Fibroblast of mammary gland (primary cell): Measurements from ENCODE around the gene KRTAP9-4.
"Not testable (repeated sequence)": the region's sequence is repeated elsewhere in the genome, so short reads cannot be mapped to it uniquely, and the experiment has no call there.

Experiments used
- DNase-seq: peaks from one replicate; pipeline ENCODE4 v3.0.0-alpha.2; 2010; ENCODE audit warnings: low read depth
- H3K4me3 ChIP-seq: 2 replicates; pipeline ENCODE4 v1.5.1; 2011; ENCODE audit warnings: low read depth, mild to moderate bottlenecking, low read length, moderate library complexity; ENCODE audit not compliant: control insufficient read depth
- CTCF ChIP-seq: conservative IDR thresholded peaks from 2 replicates; pipeline ENCODE4 v1.5.1; 2011; ENCODE audit warnings: low read depth, low read length, inconsistent platforms; ENCODE audit not compliant: control insufficient read depth, insufficient read depth

Gene KRTAP9-4

GRCh38 chr17:41258406-41258805, 8.9 kb downstream of the KRTAP9-4 start:
- H3K4me3 ChIP-seq = no peak overlapping the region
- peak; percentile 7 for DNase-seq
- no peak for TF ChIP-seq CTCF

- TF ChIP-seq CTCF = no peak
- DNase-seq = no peak
- H3K4me3 ChIP-seq = no peak overlapping the region
Measured at GRCh38 chr17:41263212-41263611, 13.7 kb downstream of the KRTAP9-4 start.

DNA sequence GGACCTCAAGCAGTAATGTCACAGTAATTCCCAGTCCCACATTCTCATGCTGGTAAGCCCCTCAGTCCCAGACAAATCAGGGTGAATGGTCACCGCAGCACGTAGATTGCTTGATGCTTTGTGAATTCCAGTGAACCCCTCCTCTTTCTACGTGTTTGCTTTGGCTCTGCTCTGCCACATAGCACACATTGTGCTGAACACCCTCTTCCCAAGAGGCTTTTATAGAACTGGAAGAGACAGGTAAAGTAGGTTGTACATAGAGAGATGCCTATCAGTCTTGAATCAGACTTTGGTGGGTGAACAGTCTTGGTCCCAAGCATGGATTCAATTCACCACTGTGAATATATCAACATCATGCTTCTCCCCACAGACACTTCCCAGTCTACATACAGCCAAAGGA, 15.1 kb downstream of the KRTAP9-4 start:
- no peak for TF ChIP-seq CTCF
- no peak overlapping the region for H3K4me3 ChIP-seq
- no peak for DNase-seq

GRCh38 chr17:41265078-41265477, 15.6 kb downstream of the KRTAP9-4 start, which contains the start of gene KRTAP9-6:
Gene KRTAP9-6, plus strand, starts transcription at chr17:41265378. Its CDS starts 0 bp downstream, at chr17:41265378.
- TF ChIP-seq CTCF = no peak
- no peak for DNase-seq
- H3K4me3 ChIP-seq = no peak within 1 kb of the TSS

DNA sequence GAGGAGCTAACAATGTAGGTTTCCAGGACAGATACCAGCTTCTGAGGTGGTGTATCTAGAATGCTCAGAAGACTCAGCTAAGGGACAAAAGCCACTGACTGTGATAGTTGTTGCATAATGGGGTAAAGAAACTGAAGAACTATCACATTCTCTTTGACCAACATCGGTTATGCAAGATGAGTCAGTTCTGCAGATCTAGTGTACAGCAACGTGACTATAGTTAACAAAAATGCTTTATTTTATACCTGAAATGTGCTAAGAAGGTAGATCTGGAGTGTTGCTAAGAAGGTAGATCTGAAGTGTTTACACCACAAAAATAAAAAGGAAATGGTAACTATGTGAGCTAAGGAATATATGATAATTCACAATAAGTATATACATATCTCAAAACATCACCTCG, 18.2 kb downstream of the KRTAP9-4 start:
- DNase-seq = no peak
- no peak for TF ChIP-seq CTCF
- no peak overlapping the region for H3K4me3 ChIP-seq

DNA sequence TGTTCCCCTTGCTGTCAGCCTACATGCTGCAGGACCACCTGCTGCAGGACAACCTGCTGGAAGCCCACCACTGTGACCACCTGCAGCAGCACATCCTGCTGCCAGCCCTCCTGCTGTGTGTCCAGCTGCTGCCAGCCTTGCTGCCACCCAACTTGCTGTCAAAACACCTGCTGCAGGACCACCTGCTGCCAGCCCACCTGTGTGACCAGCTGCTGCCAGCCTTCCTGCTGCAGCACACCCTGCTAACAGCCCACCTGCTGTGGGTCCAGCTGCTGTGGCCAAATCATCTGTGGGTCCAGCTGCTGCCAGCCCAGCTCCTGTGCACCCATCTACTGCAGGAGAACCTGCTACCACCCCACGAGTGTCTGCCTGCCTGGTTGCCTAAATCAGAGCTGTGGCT, 21.8 kb downstream of the KRTAP9-4 start:
- H3K4me3 ChIP-seq, DNase-seq: not testable (repeated sequence)

DNA sequence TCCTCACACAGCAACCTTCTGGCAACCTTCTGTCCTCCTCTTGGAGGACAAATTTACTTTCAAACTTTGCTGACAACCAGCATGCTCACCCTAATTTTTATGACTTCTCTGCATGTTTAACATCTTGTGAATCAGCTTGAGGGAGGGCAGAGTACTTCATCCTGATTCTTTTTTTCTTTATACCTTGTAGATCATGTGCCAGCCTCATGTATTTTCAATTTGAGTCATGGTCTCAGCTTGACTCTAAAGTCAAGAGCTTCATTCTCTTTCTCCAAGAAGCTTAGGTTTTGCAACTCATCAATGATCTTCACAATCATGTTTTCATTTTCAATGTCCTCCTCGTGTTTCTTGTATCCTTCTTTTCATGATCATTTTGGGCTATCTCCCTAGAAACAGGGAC, 22.4 kb downstream of the KRTAP9-4 start:
- no peak for TF ChIP-seq CTCF
- H3K4me3 ChIP-seq = no peak overlapping the region
- DNase-seq = no peak

GRCh38 chr17:41275648-41276190, 26.2 kb downstream of the KRTAP9-4 start, which contains the start of gene KRTAP9-7:
Gene KRTAP9-7, plus strand, starts transcription at chr17:41275698. Its CDS starts 0 bp downstream, at chr17:41275698.
- not testable (repeated sequence) for H3K4me3 ChIP-seq, DNase-seq
